Gastroesophageal sphincter (tissue), 3 donors: ENCODE results near the gene AUTS2.

ENCODE experiments used
- EP300 ChIP-seq: sonication (generic); formaldehyde crosslinking; IDR thresholded peaks from one replicate; pipeline ENCODE4 v1.6.1; 2017; ENCODE audit warnings: antibody characterized with exemption, mild to moderate bottlenecking
- POLR2A ChIP-seq, 2 donors: fragments of 450-650 bp; IDR thresholded peaks; one replicate each; pipeline ENCODE4 v1.6.1; 2017; ENCODE audit warnings: antibody characterized with exemption in 2 of 2, mild to moderate bottlenecking in 2 of 2, moderate library complexity in 1 of 2
- POLR2AphosphoS5 ChIP-seq: sonication (generic); formaldehyde crosslinking; IDR thresholded peaks from one replicate; pipeline ENCODE4 v1.6.1; 2017; ENCODE audit warnings: antibody characterized with exemption
- TF ChIP-seq, protein P1 (sequence below), 4 experiments: fragments of 200-600 bp in 2 of 4; fragments of 450-650 bp in 2 of 4; sonication (generic) in 1 of 4; IDR thresholded peaks; one replicate each; pipeline ENCODE4 v1.5.1; 2017 to 2019; ENCODE audit warnings: antibody characterized with exemption in 4 of 4, mild to moderate bottlenecking in 2 of 4, moderate library complexity in 2 of 4

DNA sequence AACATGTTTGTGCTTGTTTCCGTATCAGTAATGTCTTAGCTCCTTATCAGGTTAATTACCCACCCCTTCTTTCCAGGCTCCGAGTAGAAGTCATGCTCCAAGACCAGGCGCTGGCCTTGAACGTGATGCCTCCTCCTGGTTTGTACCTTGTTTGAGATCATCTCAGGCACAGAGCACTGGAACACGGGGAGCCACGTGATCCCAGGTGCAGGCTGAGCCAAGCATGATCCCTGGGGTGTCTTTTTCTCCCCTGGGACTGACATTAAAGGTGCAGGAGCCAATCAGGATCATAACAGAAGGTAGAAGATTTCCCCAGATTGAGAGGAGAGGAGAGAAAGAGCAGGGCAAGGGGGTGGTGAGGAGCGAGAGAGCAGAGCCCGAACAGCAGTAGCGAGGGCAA, 907.6 kb downstream of the AUTS2 start:
- TF ChIP-seq, protein P1, sequence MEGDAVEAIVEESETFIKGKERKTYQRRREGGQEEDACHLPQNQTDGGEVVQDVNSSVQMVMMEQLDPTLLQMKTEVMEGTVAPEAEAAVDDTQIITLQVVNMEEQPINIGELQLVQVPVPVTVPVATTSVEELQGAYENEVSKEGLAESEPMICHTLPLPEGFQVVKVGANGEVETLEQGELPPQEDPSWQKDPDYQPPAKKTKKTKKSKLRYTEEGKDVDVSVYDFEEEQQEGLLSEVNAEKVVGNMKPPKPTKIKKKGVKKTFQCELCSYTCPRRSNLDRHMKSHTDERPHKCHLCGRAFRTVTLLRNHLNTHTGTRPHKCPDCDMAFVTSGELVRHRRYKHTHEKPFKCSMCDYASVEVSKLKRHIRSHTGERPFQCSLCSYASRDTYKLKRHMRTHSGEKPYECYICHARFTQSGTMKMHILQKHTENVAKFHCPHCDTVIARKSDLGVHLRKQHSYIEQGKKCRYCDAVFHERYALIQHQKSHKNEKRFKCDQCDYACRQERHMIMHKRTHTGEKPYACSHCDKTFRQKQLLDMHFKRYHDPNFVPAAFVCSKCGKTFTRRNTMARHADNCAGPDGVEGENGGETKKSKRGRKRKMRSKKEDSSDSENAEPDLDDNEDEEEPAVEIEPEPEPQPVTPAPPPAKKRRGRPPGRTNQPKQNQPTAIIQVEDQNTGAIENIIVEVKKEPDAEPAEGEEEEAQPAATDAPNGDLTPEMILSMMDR (IDR thresholded peaks at IDR 0.05): no peak
- TF ChIP-seq POLR2A (IDR thresholded peaks at IDR 0.05): no peak
- TF ChIP-seq POLR2AphosphoS5: no peak
- TF ChIP-seq EP300: no peak
